ENCODE measurements around the gene MOSPD3.
"Not testable (repeated sequence)": the region's sequence is repeated elsewhere in the genome, so short reads cannot be mapped to it uniquely, and the experiment has no call there.

The MOSPD3 gene

GRCh38 chr7:100623951-100624824, 11.8 kb downstream of the MOSPD3 start:
- no peak for DNase-seq (ENCODE audit: low read depth, low spot score)

- DNase-seq (ENCODE audit: low read depth, low spot score) = no peak
Observed at GRCh38 chr7:100626055-100626454, 13.7 kb downstream of the MOSPD3 start.

GRCh38 chr7:100626530-100627237, 14.3 kb downstream of the MOSPD3 start:
- peak; percentile 44 for DNase-seq (ENCODE audit: low read depth, low spot score)

DNA sequence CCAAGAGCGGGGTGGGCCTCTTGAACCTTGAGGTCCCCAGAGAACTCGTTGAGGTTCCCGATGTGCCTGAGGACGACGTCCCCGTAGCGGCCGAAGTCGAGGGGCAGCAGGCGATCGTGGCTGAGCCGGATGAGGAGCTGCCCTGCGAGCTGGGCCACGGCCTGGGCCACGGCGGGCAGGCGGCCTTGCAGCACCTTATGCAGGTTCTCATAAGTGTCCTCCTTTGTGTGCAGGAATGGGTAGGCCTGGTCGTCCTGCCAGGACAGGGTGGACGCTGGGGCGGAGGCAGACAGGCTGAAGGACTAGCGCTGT, 14.9 kb downstream of the MOSPD3 start:
- DNase-seq (ENCODE audit: low read depth, low spot score) = no peak

DNA sequence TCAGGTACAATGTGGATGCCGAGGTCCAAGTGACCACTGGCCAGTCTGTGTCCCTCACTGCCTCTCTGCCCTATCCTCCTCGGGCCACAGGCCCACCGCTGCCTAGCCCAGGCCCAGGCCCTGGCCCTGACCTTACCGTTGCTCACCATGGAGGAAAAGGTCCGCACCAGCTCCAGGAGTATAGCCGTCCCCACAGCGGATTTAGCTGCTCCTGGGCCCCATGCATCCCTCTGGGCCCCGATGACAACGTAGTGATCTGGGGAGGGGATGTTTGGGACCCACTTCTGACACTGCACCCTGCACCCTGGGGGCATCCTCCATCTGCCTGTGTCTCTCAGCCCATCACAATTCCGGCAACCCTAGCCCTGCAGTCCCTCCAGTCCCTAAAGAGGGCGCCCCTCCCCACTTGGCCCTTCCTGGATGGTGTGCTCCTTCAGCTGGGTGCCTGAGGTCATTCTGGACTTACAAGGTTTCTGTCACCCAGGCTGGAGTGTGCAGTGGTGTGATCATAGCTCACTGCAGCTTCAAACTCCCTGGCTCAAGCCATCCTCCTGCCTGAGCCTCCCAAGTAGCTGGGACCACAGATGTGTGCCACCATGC, 16.9 kb downstream of the MOSPD3 start:
- DNase-seq (ENCODE audit: low read depth, low spot score) = peak; percentile 94

- DNase-seq (ENCODE audit: low read depth, low spot score) = no peak
Observed at GRCh38 chr7:100630066-100630465, 17.7 kb downstream of the MOSPD3 start.

- peak; percentile 47 for DNase-seq (ENCODE audit: low read depth, low spot score)
Observed at GRCh38 chr7:100632951-100633717, 20.8 kb downstream of the MOSPD3 start.

DNA sequence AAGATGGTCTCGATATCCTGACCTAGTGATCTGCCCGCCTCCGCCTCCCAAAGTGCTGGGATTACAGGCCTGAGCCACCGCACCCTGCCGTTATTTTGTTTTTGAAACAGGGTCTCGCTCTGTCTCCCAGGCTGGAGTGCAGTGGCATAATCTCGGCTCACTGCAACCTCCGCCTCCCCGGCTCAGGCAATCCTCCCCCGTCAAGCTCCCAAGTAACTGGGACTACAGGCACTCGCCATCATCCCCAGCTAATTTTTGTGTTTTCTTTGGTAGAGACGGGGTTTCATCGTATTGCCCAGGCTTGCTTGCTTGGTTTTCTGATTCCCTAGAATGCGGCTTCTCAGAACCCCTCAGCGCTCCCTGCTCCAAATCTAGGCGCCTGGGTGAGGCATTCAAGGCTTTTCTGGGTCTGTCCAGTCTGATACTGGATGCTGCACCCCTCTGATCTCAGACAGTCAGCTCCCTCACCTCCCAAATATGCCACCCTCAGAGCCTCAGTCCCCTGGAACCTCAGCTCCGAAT, 27.7 kb downstream of the MOSPD3 start:
- no peak for DNase-seq (ENCODE audit: low read depth, low spot score)

GRCh38 chr7:100640517-100641440, 28.4 kb downstream of the MOSPD3 start:
- no peak for DNase-seq (ENCODE audit: low read depth, low spot score)

DNA sequence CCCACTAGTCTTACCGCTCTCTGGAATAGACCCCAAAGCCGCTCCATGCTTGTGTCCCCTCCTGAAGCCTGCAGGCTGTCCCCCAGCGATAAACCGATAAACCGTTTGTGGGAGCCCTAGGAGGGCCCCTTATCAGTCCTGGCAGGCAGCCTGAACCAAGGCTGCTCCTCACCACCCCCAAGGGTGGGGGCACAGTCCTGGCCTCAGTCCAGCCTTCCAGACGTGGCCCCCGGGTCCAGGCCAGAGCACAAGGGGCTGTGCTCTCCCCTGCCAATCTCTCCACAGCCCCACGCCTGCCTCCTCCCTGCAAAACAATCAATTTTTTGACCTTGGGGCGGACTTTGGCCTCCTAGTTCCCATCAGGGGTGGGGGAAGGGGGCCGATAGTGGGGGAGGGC, 29.1 kb downstream of the MOSPD3 start, which contains the start of gene TFR2:
TSS of gene TFR2 (minus strand) at position 90 of the 397 bp plus-strand sequence. CDS start at position 47, 43 bp downstream.
- DNase-seq (ENCODE audit: low read depth, low spot score) = no peak

GRCh38 chr7:100641860-100642533, 29.7 kb downstream of the MOSPD3 start:
- DNase-seq (ENCODE audit: low read depth, low spot score) = no peak

DNA sequence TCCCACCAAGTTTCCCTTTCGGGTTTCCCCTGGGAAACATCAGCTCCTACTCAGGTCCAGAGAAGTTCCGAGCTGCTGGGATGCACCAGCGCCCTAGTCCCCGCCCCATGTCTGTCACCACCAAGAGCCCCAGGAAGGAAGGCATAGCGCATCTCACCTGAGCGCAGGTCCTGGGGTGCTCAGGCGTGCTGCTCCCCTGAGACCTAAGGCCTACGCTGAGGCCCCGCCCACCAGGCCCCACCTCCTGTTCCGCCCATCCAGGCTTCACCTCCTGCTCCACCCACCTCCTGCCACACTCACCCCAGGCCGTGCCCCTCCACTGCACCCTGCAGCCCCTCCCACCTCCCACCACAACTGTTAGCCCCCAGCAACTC, 30.2 kb downstream of the MOSPD3 start:
- DNase-seq (ENCODE audit: low read depth, low spot score) = no peak

GRCh38 chr7:100649826-100650565, 37.7 kb downstream of the MOSPD3 start:
- DNase-seq (ENCODE audit: low read depth, low spot score) = peak; percentile 30

DNA sequence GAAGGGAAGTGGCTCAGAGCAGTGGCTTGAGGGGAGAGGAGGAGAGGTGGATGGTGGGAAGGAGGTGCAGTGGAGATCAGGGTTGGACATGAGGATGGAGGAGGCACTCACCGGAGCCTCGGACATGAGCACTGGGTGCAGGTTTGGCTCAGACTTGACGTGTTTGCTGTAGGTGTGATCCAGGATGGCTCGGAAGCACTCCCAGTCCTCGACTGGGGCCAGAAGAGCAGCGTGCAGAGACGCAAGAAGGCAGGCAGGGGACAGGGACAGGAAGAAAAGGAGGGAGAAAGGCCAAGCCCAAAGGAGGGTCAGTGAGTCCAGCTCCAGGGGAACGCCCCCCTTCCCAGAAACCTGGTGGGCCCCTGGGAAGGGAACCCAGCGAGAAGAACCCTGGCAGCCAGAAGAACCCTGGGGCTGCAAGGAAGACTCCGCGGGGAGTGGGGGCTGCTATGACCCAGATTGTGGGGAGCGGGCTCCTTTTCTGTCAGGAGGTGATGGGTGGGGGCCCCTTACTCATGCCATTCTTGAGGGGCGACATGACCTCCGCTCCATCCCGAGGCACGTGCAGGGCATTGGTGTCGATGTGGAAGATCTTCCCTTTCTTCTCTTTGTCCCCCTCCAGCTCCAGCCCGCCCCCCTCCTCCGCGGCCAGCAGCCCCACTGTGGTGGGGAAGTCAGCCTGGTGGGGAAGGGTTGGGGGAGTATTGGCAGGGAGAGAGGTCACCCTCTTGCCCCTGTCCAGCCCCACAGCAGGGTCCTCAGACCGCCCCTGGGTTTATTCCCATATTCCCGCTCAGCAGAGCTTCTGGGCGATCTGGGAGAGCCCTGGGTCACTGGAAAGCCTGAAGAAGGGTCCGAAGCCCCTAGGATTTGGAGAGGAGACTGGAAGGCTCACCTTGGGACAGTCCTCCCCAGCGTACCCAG, 42.8 kb downstream of the MOSPD3 start:
- no peak for DNase-seq (ENCODE audit: low read depth, low spot score)

DNA sequence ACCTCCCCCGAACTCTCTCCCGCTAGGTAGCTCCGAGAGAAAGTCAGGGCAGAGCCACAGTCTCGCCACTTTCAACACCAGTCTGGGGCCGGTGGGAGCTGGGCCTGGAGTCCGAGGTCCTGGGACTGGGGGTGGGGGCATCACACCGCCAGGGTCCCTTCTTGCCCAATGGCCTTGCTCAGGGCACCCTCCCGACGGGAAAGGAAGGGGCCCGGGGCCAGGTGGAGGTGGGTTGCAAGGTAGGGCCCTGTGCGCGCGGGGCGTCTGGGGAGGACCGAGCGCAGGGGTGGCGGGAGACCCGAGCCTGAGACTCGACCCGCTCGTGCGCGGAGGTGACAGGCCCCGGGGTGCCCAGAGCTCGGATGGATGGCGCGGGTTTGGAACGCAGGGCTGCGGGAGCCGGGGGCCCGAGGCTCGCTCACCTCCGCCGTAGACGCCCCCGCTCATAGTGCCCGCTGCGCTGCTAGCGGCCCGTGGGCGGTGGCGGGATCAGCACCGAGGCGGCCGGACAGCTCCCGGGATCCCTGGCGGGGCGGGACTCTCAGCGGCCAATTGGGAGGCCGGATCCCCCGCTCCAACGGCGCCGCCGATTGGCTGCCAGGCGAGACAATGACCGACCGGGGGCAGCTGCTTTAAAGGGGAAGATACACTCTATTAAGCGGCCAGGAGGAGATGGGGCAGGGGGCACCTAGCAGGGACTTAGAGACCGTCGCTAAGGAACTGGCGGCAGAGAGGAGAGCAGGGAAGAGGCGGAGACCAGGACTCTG, 43.8 kb downstream of the MOSPD3 start, which contains the start of gene ACTL6B:
TSS of gene ACTL6B (minus strand) at position 541 of the 767 bp plus-strand sequence. CDS start at position 447, 94 bp downstream.
- peak; percentile 90 for DNase-seq (ENCODE audit: low read depth, low spot score)

GRCh38 chr7:100662194-100662776, 49.9 kb downstream of the MOSPD3 start:
- DNase-seq (ENCODE audit: low read depth, low spot score) = not testable (repeated sequence)
